GM21515 (cell line): ENCODE data around the gene NOVA1.

Experiments
- ATAC-seq: cut with Tn5 transposase; IDR thresholded peaks from one replicate; pipeline ENCODE4 v1.9.1; 2021; ENCODE audit not compliant: unreplicated experiment

NOVA1 gene

GRCh38 chr14:26594756-26595545 is 2.9 kb downstream of the NOVA1 start:
- ATAC-seq = no peak

- ATAC-seq = no peak
Measured at GRCh38 chr14:26594148-26594547, 3.7 kb downstream of the NOVA1 start.

- no peak for ATAC-seq
Measured at GRCh38 chr14:26593357-26593756, 4.5 kb downstream of the NOVA1 start.

GRCh38 chr14:26589925-26590324 is 7.9 kb downstream of the NOVA1 start:
- ATAC-seq = no peak

- no peak for ATAC-seq
Measured at GRCh38 chr14:26577711-26578110, 20.1 kb downstream of the NOVA1 start.

GRCh38 chr14:26554069-26554772 is 43.6 kb downstream of the NOVA1 start:
- no peak for ATAC-seq

GRCh38 chr14:26549571-26549970 is 48.3 kb downstream of the NOVA1 start:
- no peak for ATAC-seq

GRCh38 chr14:26548406-26548805 is 49.4 kb downstream of the NOVA1 start:
- no peak for ATAC-seq

- no peak for ATAC-seq
Measured at GRCh38 chr14:26538176-26538575, 59.7 kb downstream of the NOVA1 start.

GRCh38 chr14:26531894-26532293 is 65.9 kb downstream of the NOVA1 start:
- ATAC-seq = no peak

GRCh38 chr14:26528415-26529182 is 69.2 kb downstream of the NOVA1 start:
- no peak for ATAC-seq

- no peak for ATAC-seq
Measured at GRCh38 chr14:26527095-26527494, 70.7 kb downstream of the NOVA1 start.

- no peak for ATAC-seq
Measured at GRCh38 chr14:26526137-26526536, 71.7 kb downstream of the NOVA1 start.

- no peak for ATAC-seq
Measured at GRCh38 chr14:26525085-26525484, 72.7 kb downstream of the NOVA1 start.

GRCh38 chr14:26522967-26523366 is 74.9 kb downstream of the NOVA1 start:
- no peak for ATAC-seq

GRCh38 chr14:26517771-26518170 is 80.1 kb downstream of the NOVA1 start:
- no peak for ATAC-seq

- no peak for ATAC-seq
Measured at GRCh38 chr14:26500028-26500427, 97.8 kb downstream of the NOVA1 start.

- ATAC-seq = no peak
Measured at GRCh38 chr14:26499546-26499945, 98.3 kb downstream of the NOVA1 start.

- no peak for ATAC-seq
Measured at GRCh38 chr14:26486922-26487321, 110.9 kb downstream of the NOVA1 start.

GRCh38 chr14:26484562-26484961 is 113.3 kb downstream of the NOVA1 start:
- ATAC-seq = no peak

GRCh38 chr14:26478967-26479366 is 118.9 kb downstream of the NOVA1 start:
- ATAC-seq = no peak

- no peak for ATAC-seq
Measured at GRCh38 chr14:26466862-26467261, 131.0 kb downstream of the NOVA1 start.
